ENCODE data around the gene FHIT.

- TF ChIP-seq CTCF (IDR thresholded peaks at IDR 0.05) = no peak
- no peak for TF ChIP-seq POLR2AphosphoS5 (IDR thresholded peaks at IDR 0.05)
Observed at GRCh38 chr3:61139686-61140085, 111.6 kb downstream of the FHIT start.

Measured in suprapubic skin (tissue), 3 donors.